ENCODE data around the gene MYO1B. TPM values are rescaled to one million over a fixed set of nuclear protein-coding genes. Genes with fewer than 3 reads are reported as not detected.

Gene MYO1B
- total and polyA plus RNA-seq, 4 donors = 46.0 to 286 (median 88.1) TPM

DNA sequence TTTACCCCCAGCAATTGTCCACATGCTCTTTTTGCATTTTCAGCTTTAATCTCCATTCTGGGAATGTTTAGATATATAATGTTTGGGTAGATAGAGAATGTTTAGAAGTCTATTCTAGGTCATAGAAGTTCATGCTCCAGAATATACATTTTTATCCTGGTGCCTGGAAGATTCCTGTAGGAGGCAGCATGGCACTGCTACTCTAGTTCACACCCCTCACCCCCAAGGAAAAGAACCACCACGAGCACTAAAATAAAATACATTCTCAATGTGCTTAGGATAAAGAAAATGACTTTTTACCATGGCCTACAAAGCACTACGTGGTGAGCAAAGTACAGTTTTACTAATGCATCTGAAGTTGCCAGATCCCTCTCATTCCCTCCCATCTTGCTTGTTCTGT lies 53.8 kb downstream of the MYO1B start:
- H3K27ac ChIP-seq (ENCODE audit: low read depth in 1 of 2, low read length in 1 of 2) = no peak overlapping the region
- peaks cover 0 to 18% (median 2%) of the 10 kb centered on the region in 4 donors for H3K36me3 ChIP-seq (ENCODE audit: control insufficient read depth in 4 of 4, insufficient read depth in 4 of 4, low read length in 4 of 4)
- no peaks in the 10 kb centered on the region for H3K9me3 ChIP-seq (ENCODE audit: control insufficient read depth in 4 of 4, insufficient read depth in 3 of 4, low read length in 3 of 4)
- H3K4me1 ChIP-seq (ENCODE audit: control insufficient read depth in 5 of 5, insufficient read depth in 5 of 5, low read length in 5 of 5) = peaks cover 0 to 33% (median 6%) of the 10 kb centered on the region in 5 donors
- no peak overlapping the region for H3K4me3 ChIP-seq
- H3K27me3 ChIP-seq (ENCODE audit: control insufficient read depth in 3 of 3, insufficient read depth in 3 of 3, low read length in 2 of 3) = no peaks in the 10 kb centered on the region
- ATAC-seq (ENCODE audit: insufficient read depth, low FRiP score) (no peak), DNase-seq (no peak)
- TF ChIP-seq, protein P1, sequence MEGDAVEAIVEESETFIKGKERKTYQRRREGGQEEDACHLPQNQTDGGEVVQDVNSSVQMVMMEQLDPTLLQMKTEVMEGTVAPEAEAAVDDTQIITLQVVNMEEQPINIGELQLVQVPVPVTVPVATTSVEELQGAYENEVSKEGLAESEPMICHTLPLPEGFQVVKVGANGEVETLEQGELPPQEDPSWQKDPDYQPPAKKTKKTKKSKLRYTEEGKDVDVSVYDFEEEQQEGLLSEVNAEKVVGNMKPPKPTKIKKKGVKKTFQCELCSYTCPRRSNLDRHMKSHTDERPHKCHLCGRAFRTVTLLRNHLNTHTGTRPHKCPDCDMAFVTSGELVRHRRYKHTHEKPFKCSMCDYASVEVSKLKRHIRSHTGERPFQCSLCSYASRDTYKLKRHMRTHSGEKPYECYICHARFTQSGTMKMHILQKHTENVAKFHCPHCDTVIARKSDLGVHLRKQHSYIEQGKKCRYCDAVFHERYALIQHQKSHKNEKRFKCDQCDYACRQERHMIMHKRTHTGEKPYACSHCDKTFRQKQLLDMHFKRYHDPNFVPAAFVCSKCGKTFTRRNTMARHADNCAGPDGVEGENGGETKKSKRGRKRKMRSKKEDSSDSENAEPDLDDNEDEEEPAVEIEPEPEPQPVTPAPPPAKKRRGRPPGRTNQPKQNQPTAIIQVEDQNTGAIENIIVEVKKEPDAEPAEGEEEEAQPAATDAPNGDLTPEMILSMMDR (IDR thresholded peaks at IDR 0.05; ENCODE audit: control extremely low read depth, extremely low read depth) = no peak
- 68 to 76% methylated on average over 2 of the region's 2 CpGs for WGBS, 2 donors
- H3K9ac ChIP-seq (ENCODE audit: insufficient read depth in 1 of 2, low read length in 2 of 2) = no peak overlapping the region

GRCh38 chr2:191299866-191300265 lies 54.7 kb downstream of the MYO1B start:
- Histone ChIP-seq H3K27ac (ENCODE audit: low read depth in 1 of 2, low read length in 1 of 2) (no peak overlapping the region), H3K27me3 (ENCODE audit: control insufficient read depth in 3 of 3, insufficient read depth in 3 of 3, low read length in 2 of 3) (no peaks in the 10 kb centered on the region), H3K4me1 (ENCODE audit: control insufficient read depth in 5 of 5, insufficient read depth in 5 of 5, low read length in 5 of 5) (peaks cover 0 to 38% (median 7%) of the 10 kb centered on the region in 5 donors), H3K9ac (ENCODE audit: insufficient read depth in 1 of 2, low read length in 2 of 2) (no peak overlapping the region), H3K9me3 (ENCODE audit: control insufficient read depth in 4 of 4, insufficient read depth in 3 of 4, low read length in 3 of 4) (no peaks in the 10 kb centered on the region), H3K36me3 (ENCODE audit: control insufficient read depth in 4 of 4, insufficient read depth in 4 of 4, low read length in 4 of 4) (peaks cover 0 to 18% (median 2%) of the 10 kb centered on the region in 4 donors), H3K4me3 (no peak overlapping the region)
- DNase-seq (peak in 1 of 3 donors; percentile 33), ATAC-seq (ENCODE audit: insufficient read depth, low FRiP score) (no peak)
- WGBS, 2 donors = 87 to 94% methylated on average over 1 of the region's 1 CpG
- TF ChIP-seq, protein P1 (IDR thresholded peaks at IDR 0.05; ENCODE audit: control extremely low read depth, extremely low read depth) = no peak

- H3K4me1 ChIP-seq (ENCODE audit: control insufficient read depth in 5 of 5, insufficient read depth in 5 of 5, low read length in 5 of 5) = peaks cover 4 to 38% (median 10%) of the 10 kb centered on the region in 5 donors
- H3K4me3 ChIP-seq = no peak overlapping the region
- no peak overlapping the region for H3K9ac ChIP-seq (ENCODE audit: insufficient read depth in 1 of 2, low read length in 2 of 2)
- ATAC-seq (ENCODE audit: insufficient read depth, low FRiP score) = no peak
- 79 to 89% methylated on average over 3 of the region's 3 CpGs for WGBS, 2 donors
- H3K27me3 ChIP-seq (ENCODE audit: control insufficient read depth in 3 of 3, insufficient read depth in 3 of 3, low read length in 2 of 3) = no peaks in the 10 kb centered on the region
- H3K27ac ChIP-seq (ENCODE audit: low read depth in 1 of 2, low read length in 1 of 2) = peak overlapping the region in 1 of 2 donors; percentile 22
- no peaks in the 10 kb centered on the region for H3K9me3 ChIP-seq (ENCODE audit: control insufficient read depth in 4 of 4, insufficient read depth in 3 of 4, low read length in 3 of 4)
- H3K36me3 ChIP-seq (ENCODE audit: control insufficient read depth in 4 of 4, insufficient read depth in 4 of 4, low read length in 4 of 4) = peaks cover 0 to 14% (median 2%) of the 10 kb centered on the region in 4 donors
- no peak for DNase-seq
- TF ChIP-seq, protein P1 (IDR thresholded peaks at IDR 0.05; ENCODE audit: control extremely low read depth, extremely low read depth) = no peak
Measured at GRCh38 chr2:191301971-191302370, 56.8 kb downstream of the MYO1B start.
